Body of pancreas (tissue), 4 donors: ENCODE measurements around the gene PCP4. TPM values are rescaled to one million over a fixed set of nuclear protein-coding genes. Genes with fewer than 3 reads are reported as not detected.

Experiments used
- ATAC-seq: fragments of 150-250 bp; one replicate; pipeline ENCODE4 v1.9.1; 2016
- DNase-seq, 4 donors: peaks; one replicate each; pipeline ENCODE4 v3.0.0-alpha.2; 2019
- H3K27ac ChIP-seq, 4 donors: fragments of 200-600 bp; sonication (generic); 1 replicate in 3 of 4; 2 replicates in 1 of 4; pipeline versions ENCODE4 v1.5.1 to v1.6.1; 2016 to 2019; ENCODE audit warnings: mild to moderate bottlenecking in 1 of 4, mixed read lengths in 1 of 4, moderate library complexity in 1 of 4
- H3K27me3 ChIP-seq, 2 donors: fragments of 200-600 bp; sonication (generic); one replicate each; pipeline ENCODE4 v1.6.0; 2016; ENCODE audit warnings: mild to moderate bottlenecking in 1 of 2
- H3K36me3 ChIP-seq, 2 donors: fragments of 200-600 bp; sonication (generic); replicated peaks in 1 of 2; 2 replicates each; pipeline ENCODE4 v1.5.1; 2016; ENCODE audit warnings: low read depth in 2 of 2; ENCODE audit not compliant: insufficient read depth in 1 of 2
- H3K4me1 ChIP-seq: fragments of 200-600 bp; sonication (generic); one replicate; pipeline ENCODE4 v1.6.0; 2016
- H3K4me3 ChIP-seq, 2 donors: fragments of 200-600 bp; sonication (generic); 1 replicate in 1 of 2; 2 replicates in 1 of 2; pipeline ENCODE4 v1.5.1; 2016 to 2019
- H3K9me3 ChIP-seq, 3 donors: fragments of 200-600 bp; sonication (generic); 1 replicate in 2 of 3; 2 replicates in 1 of 3; pipeline ENCODE4 v1.5.1; 2016
- POLR2A ChIP-seq, 3 donors: fragments of 450-650 bp; IDR thresholded peaks; one replicate each; pipeline ENCODE4 v1.6.1; 2016; ENCODE audit warnings: antibody characterized with exemption in 3 of 3, mild to moderate bottlenecking in 2 of 3
- WGBS, 2 donors: methylation state at CpG; one replicate each; pipeline ENCODE4 v1.1.5; 2017; 5-methylcytosine and 5-hydroxymethylcytosine counted together
- intact Hi-C: fragments of 100-400 bp; cut with DNase I; formaldehyde crosslinking; loops from one replicate; pipeline ENCODE4 v1.15.1; 2023
- total RNA-seq, 2 donors: library from RNA; depleted of rRNA; stranded (reverse); fragments of >200 nt; gene quantifications; one replicate each; pipeline ENCODE4 v1.1.0, GENCODE V29; 2016
- TF ChIP-seq, protein P1 (sequence below), 7 experiments: fragments of 450-650 bp in 4 of 7; fragments of 200-600 bp in 3 of 7; sonication (generic) in 3 of 7; IDR thresholded peaks; one replicate each; pipeline ENCODE4 v1.5.1; 2016 to 2019; ENCODE audit warnings: antibody characterized with exemption in 7 of 7

Gene PCP4
- total RNA-seq, 2 donors from 2014 or later: 1.6 TPM; not detected in 1

DNA sequence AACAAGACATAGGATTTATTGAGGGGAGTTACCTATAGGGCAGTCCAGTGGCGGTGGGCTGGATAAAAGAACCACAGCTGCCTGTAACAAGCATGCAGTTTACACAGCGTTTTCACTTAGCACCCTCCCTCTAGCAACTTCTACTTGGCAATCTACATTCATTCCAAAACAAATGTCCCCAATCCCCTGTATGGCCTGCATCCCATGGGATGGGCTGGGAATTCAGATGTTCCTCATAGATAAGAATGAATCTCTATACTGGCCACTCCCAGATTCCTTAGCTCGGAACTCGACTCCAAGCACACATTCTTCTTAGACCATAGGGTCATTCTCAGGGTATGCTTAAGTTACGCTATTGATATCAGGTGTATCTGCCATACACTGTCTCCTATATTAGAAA is 33.3 kb downstream of the PCP4 start:
- DNase-seq (no peak), ATAC-seq (no peak)
- Histone ChIP-seq H3K9me3 (no peaks in the 10 kb centered on the region), H3K27ac (no peak overlapping the region), H3K4me3 (no peak overlapping the region), H3K4me1 (no peaks in the 10 kb centered on the region), H3K36me3 (no peaks in the 10 kb centered on the region), H3K27me3 (no peaks in the 10 kb centered on the region)
- intact Hi-C loops: no loop called here
- TF ChIP-seq, protein P1, sequence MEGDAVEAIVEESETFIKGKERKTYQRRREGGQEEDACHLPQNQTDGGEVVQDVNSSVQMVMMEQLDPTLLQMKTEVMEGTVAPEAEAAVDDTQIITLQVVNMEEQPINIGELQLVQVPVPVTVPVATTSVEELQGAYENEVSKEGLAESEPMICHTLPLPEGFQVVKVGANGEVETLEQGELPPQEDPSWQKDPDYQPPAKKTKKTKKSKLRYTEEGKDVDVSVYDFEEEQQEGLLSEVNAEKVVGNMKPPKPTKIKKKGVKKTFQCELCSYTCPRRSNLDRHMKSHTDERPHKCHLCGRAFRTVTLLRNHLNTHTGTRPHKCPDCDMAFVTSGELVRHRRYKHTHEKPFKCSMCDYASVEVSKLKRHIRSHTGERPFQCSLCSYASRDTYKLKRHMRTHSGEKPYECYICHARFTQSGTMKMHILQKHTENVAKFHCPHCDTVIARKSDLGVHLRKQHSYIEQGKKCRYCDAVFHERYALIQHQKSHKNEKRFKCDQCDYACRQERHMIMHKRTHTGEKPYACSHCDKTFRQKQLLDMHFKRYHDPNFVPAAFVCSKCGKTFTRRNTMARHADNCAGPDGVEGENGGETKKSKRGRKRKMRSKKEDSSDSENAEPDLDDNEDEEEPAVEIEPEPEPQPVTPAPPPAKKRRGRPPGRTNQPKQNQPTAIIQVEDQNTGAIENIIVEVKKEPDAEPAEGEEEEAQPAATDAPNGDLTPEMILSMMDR (IDR thresholded peaks at IDR 0.05): no peak
- no peak for TF ChIP-seq POLR2A (IDR thresholded peaks at IDR 0.05)
- 62 to 72% methylated on average over 5 of the region's 5 CpGs for WGBS, 2 donors

DNA sequence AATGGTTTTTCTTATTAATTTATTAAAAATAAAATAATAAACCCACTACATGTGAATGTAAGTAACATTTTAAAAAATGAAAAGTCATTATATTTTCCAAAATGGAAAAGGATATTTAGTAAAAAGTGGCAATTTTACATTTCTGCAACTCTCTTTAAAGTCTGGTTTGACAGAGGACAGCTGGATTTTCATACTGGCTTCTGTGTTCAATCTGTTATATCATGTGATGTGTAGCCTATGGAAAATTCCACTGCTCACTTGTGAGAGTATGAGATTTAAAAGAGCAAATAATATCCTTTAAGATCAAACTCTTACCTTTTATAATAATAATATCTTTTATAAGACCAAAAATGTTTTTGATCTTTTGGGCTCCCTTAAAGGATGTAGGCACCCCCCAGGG is 33.7 kb downstream of the PCP4 start:
- no peak for ATAC-seq
- no peak overlapping the region for H3K27ac ChIP-seq
- DNase-seq: no peak
- no peaks in the 10 kb centered on the region for H3K36me3 ChIP-seq
- H3K9me3 ChIP-seq: no peaks in the 10 kb centered on the region
- intact Hi-C loops: no loop called here
- no peaks in the 10 kb centered on the region for H3K4me1 ChIP-seq
- TF ChIP-seq POLR2A (IDR thresholded peaks at IDR 0.05): no peak
- TF ChIP-seq, protein P1 (IDR thresholded peaks at IDR 0.05): no peak
- no peak overlapping the region for H3K4me3 ChIP-seq
- no peaks in the 10 kb centered on the region for H3K27me3 ChIP-seq

DNA sequence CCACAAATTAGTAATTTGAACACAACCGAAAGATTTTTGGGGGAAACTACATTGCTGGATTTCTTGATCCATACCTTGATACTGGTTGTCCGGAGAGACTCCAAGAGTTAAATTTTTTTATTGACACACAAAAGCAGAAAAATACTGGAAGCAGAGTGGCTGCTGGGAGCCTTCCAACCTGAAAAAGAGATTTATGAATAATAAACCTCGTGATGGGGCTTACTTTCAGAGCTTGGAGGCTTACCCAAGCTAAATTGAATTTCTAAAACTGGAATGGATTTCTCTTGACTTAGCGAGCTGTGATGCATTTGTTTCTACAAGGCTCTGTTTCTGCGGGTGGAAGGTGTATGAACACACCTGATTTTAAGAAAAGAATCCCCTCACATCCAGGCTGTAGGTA is 35.7 kb downstream of the PCP4 start:
- Histone ChIP-seq H3K27me3 (no peaks in the 10 kb centered on the region), H3K4me3 (no peak overlapping the region), H3K36me3 (no peaks in the 10 kb centered on the region), H3K9me3 (no peaks in the 10 kb centered on the region), H3K27ac (no peak overlapping the region), H3K4me1 (no peaks in the 10 kb centered on the region)
- DNase-seq (no peak), ATAC-seq (no peak)
- WGBS, 2 donors: 64% methylated on average over 5 of the region's 5 CpGs
- no peak for TF ChIP-seq POLR2A (IDR thresholded peaks at IDR 0.05)
- TF ChIP-seq, protein P1 (IDR thresholded peaks at IDR 0.05): no peak
- intact Hi-C loops: no loop called here

DNA sequence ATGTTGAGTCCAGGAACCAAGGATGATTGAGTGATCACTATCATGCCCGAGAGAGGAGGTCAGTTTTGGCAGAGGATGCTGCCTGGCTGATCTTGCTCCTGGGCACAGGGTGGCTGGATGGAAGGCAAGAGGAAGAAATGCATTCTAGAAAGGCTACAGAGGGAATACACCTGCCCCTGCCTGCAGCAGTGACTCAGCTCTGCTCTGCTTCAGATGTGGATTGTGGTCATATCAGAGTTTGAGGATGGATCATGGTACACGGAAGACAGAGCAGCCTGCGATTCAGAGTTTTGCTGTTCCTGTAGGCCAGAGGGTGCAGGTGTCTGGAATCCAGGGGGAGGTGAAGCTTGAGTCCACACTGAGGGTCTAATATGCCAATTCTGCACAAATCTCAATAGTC is 37.2 kb downstream of the PCP4 start:
- 63 to 68% methylated on average over 3 of the region's 3 CpGs for WGBS, 2 donors
- intact Hi-C loops: no loop called here
- ATAC-seq: no peak
- Histone ChIP-seq H3K36me3 (no peaks in the 10 kb centered on the region), H3K27ac (no peak overlapping the region), H3K9me3 (no peaks in the 10 kb centered on the region), H3K4me1 (no peaks in the 10 kb centered on the region), H3K27me3 (no peaks in the 10 kb centered on the region), H3K4me3 (no peak overlapping the region)
- no peak for DNase-seq
- no peak for TF ChIP-seq POLR2A (IDR thresholded peaks at IDR 0.05)
- TF ChIP-seq, protein P1 (IDR thresholded peaks at IDR 0.05): no peak

DNA sequence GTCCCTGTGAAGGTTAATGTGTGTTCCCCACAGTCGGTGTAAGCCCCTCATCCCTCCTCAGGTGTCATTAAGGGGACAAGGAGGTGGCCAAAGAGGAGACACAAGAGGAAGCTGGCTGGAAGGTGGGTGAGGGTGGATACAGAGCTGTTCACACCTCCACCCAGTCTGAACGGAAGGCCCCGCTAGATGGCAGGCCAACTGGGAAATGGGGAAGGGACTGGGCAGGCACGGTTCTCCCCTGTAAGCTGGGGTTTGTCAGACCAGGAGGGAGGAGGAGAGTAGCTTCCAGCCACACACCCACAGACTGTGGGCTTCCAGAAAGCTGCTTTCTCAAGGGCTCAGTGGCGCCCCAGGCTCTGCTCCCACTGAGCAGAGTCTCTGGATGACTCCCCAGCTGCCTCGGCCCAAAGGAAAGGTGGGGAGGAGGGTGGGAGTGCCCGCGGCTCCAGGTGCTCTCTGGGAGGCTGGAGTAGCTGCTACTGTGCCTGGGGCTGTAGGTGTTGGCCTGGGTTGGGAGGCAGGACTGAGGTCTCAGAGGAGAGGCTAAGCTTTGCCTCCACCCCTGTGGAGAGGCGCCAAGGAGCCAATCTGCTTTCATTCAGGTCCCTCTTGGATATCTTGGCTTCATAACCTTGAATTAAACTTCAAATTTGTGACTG is 41.2 kb downstream of the PCP4 start:
- intact Hi-C loops: no loop called here
- no peak for DNase-seq

More for the DNA sequence above, 41.2 kb downstream of the PCP4 start:
- TF ChIP-seq POLR2A (IDR thresholded peaks at IDR 0.05): no peak
- TF ChIP-seq, protein P1 (IDR thresholded peaks at IDR 0.05): no peak
- no peaks in the 10 kb centered on the region for H3K36me3 ChIP-seq
- no peaks in the 10 kb centered on the region for H3K27me3 ChIP-seq
- H3K27ac ChIP-seq: no peak overlapping the region
- no peaks in the 10 kb centered on the region for H3K4me1 ChIP-seq
- WGBS, 2 donors: 52 to 61% methylated on average over 5 to 9 of the region's 9 CpGs
- ATAC-seq: no peak
- no peak overlapping the region for H3K4me3 ChIP-seq
- no peaks in the 10 kb centered on the region for H3K9me3 ChIP-seq
